HG03342 (cell line): Measurements from ENCODE around the gene HAUS8.
"Not testable (repeated sequence)": the region's sequence is repeated elsewhere in the genome, so short reads cannot be mapped to it uniquely, and the experiment has no call there.

Experiments
- ATAC-seq: cut with Tn5 transposase; IDR thresholded peaks from one replicate; pipeline ENCODE4 v1.9.1; 2021; ENCODE audit warnings: mild to moderate bottlenecking, moderate library complexity; ENCODE audit not compliant: unreplicated experiment

The HAUS8 gene

DNA sequence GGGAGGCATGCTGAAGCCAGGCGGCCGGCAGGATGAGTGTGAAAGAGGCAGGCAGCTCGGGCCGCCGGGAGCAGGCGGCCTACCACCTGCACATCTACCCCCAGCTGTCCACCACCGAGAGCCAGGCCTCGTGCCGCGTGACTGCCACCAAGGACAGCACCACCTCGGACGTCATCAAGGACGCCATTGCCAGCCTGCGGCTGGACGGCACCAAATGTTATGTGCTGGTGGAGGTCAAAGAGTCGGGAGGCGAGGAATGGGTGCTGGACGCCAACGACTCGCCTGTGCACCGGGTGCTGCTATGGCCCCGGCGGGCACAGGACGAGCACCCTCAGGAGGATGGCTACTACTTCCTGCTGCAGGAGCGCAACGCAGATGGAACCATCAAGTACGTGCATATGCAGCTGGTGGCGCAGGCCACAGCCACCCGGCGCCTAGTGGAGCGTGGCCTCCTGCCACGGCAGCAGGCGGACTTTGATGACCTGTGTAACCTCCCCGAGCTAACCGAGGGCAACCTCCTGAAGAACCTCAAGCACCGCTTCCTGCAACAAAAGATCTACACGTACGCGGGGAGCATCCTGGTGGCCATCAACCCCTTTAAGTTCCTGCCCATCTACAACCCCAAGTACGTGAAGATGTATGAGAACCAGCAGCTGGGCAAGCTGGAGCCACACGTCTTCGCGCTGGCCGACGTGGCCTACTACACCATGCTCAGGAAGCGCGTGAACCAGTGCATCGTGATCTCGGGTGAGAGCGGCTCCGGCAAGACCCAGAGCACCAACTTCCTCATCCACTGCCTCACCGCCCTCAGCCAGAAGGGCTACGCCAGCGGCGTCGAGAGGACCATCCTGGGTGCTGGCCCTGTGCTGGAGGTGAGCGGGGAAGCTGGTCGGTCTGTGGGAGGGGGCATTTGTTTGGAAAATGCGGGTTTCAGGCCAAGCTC is 26.7 kb upstream of the HAUS8 start:
- no peak for ATAC-seq

DNA sequence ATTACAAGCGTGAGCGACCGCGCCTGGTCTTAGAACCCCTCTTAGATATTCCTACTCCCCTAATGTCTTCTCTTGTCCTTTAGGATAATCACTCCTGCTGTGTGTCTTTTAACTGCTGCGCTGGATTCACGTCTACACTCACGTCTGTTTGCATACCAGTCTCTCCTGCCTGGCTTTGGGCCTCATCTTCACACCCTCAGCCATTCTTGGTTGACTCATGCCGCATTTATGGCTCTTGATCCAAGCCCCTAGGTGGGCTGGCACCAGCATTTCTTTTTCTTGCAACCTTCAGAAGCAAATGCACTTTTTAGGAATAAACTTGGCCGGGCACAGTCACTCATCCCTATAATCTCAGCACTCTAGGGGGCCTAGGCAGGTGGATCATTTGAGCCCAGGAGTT is 23.1 kb upstream of the HAUS8 start:
- no peak for ATAC-seq

DNA sequence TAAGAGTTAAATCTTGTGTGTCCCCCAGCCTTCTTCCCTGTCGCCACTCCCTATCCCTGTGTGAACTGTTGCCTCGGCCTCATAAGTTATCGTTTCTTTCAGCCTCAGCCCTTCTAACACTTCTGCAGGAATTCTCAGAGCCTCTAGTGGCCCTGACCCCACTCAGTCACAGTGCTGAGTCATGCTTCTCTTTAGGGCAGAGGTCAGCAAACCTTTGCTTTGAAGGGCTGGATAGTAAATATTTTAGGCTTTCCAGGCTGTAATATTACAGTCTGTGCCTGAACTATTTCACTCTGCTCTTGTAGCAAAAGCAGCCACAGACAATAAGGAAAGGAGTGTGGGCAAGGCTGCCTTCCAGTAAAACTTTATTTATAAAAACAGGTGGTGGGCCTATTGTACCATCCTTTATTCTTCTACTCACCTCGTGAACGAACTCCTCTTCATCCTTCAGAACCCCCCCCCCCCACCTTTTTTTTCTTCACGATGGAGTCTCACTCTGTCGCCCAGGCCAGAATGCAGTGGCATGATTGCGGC is 22.4 kb upstream of the HAUS8 start:
- ATAC-seq = no peak

DNA sequence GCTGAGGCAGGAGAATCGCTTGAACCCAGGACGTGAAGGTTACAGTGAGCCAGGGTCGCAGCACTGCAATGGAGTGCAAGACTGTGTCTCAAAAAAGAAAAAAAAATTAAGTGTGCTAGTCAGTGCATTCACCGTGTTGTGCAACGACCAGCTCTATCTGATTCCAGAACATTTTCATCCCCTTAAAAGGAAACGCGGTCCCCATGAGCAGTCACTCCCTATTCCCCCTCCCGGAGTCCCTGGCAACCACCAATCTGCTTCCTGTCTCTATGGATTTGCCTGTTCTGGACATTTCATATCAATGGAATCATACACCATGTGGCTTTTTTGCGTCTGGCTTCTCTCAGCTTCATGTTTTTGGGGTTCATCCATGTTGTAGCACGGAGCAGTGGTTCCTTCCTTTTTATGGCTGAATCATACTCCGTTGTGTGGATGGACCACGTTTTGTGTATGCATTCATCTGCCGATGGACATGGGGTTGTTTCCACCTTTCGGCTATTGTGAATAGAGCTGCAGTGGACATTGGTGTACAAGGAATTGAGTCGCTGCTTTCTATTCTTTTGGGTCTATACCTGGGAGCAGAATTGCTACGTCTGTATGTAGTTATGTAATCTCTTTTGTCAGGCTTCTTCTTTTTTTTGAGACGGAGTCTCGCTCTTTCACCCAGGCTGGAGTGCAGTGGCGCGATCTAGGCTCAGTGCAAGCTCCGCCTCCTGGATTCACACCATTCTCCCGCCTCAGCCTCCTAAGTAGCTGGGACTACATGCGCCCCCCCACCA is 20.1 kb upstream of the HAUS8 start:
- ATAC-seq = no peak

DNA sequence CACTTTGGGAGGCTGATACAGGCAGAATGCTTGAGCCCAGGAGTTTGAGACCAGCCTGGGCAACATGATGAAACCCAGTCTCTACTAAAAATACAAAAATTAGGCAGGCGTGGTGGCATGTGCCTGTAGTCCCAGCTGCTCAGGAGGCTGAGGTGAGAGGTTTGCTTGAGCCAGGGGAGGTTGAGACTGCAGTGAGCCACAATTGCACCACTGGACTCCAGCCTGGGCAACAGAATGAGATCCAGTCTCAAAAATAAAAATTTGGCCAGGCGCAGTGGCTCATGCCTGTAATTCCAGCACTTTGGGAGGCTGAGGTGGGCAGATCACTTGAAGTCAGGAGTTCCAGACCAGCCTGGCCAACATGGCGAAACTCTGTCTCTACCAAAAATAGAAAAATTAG is 19.4 kb upstream of the HAUS8 start:
- not testable (repeated sequence) for ATAC-seq

DNA sequence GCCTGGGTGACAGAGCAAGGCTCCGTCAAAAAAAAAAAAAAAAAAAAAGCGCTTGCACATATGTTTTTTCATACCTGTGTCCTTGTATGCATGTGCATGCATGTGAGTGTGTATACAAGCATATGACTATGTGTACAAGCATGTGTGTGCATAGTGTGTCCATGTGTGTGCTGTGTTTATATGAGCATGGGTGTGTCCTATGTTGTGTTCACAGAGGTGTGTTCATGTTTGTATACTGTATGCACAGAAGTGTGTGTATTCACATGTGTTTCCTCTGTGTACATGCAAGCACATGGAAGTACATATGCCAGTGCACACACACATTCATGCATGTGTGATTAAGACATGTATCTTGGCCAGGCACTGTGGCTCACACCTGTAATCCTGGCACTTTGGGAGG is 17.4 kb upstream of the HAUS8 start:
- ATAC-seq = no peak

DNA sequence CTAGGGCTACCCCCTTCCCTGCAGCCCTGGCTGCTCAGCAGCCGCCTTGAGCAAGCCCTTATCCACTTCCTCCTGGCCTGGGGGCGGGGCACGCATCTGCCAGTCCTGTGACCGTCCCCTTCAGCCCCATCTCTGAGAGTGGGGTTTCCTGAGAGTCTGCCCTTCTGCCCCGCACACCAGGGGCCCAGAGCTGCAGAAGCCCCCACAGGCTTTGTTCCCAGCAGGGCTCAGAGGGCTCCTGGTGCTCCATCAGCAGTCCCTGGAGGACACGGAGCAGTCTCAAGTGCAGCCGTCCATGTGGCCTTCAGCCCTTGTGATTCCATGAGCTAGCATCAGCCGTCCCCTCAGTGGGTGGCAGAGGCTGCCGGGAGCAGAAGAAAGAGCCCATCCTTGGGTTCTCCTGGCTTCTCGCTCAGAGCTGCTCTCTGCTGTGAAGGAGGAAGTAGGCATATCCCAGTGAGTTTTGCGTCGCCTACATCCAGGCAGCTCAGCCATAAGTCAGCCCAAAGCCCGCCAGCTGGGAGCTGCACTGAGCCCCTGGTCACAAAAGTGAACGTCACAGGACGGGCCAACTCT is 16.6 kb upstream of the HAUS8 start:
- no peak for ATAC-seq

DNA sequence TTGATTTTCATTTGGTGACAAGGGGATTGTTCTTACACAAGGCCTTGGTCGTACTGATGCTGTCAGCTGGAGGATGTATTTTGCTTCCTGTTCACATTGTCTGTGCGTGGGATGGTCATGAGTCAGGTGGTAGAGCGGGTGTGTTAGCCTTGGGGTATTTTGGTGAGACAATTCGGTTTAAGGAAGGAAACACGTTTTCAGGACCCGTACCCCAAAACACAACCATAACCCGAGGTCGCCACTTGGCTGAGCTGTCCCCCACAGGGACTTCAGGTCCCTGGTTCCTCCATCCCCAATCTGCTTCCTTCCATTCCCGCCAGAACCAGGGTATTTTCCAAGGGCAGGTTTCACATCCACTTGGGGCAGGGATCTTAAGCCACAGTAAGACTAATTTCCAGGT is 15.3 kb upstream of the HAUS8 start:
- ATAC-seq = no peak

DNA sequence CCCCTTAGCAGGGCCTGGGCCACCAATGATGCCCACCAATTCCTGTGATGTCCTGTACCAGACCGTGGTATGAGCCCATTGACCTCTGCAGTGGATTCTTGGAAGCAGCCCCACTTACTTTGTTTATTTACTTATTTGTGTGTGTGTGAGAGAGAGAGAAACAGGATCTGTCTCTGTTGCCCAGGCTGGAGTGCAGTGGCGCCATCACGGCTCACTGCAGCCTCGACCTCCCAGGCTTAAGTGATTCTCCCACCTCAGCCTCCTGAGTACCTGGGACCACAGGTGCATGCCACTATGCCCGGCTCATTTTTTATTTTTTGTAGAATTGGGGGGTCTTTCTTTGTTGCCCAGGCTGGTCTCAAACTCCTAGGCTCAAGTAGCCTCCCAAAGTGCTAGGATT is 13.3 kb upstream of the HAUS8 start:
- ATAC-seq = no peak

DNA sequence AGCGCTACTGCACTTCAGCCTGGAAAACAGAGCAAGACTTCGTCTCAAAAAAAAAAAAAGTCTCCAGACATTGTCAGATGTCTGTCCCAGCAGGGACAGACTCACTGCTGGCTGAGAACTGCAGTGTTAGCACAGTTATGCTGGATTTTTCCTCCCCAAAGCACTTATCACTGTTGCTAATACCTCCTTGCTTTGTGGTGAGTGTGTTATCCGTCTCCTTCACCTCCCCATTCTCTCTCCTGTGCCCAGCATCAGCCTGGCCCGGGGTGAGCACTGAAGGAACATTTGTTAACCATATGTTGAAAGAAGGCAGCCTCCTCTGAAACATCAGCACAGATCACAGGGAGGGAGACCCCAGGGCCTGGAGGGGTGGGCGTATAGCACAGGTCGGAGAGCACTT is 11.6 kb upstream of the HAUS8 start:
- ATAC-seq = no peak

DNA sequence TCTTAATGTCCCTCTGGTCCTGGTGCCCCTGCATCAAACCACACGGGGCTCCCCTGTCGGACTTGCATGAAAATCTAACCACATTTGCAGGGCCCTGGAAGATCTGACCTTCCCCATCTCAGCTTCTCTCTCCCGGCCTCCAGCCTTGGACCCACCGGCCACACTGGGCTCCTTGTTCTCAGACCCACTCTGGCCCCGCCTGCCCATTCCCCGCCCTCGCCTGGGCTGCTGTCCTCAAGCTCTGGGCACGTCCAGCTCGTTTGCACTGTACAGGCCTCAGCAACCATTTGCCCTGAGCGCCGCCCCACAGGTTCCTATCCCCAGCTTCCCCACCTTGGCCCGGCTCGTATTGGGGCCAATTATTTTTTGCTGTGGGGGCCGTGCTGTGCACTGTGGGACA is 10.9 kb upstream of the HAUS8 start:
- ATAC-seq = no peak

DNA sequence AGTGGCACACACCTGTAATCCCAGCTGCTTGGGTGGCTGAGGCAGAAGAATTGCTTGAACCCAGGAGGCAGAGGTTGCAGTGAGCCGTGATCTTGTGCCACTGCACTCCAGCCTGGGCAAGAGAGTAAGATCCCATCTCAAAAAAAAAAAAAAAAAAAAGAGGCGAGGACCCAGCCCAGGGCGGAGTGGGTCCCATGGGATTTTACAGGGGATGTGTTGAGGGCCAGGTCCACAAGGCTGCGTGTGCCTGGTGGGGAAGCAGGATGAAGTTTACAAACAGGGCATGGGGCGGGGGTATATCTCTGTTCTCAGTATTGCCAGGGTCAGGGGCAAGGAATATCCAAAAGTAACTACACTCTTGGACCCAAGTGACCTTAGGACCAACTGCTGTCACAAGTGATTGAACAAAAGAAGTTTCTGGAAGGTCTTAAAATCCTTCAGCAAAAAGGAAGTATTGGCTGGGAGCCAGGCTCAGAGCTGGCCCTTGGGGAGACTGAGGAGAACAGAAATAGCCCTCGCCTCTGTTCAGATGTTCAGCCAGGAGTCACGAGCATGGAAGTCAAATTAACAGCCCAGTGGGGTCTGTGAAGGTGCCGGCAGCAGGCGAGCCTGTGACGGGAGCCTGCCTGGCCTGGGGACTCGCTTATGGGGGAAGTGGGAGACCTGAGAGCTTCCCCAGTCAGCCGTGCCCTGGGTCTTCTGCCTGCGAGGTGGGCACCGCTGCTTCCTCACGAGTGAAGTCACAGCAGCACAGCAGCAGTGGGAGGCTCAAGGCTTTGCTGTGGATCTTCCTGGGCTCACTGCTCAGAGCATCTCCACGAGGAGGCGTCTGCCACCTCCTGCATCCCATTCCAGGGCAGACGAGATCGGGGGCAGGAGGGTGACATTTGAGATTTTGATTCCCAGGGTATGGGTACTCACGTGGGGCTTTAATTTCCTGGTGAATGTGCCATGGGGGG is 6.7 kb upstream of the HAUS8 start:
- no peak for ATAC-seq

DNA sequence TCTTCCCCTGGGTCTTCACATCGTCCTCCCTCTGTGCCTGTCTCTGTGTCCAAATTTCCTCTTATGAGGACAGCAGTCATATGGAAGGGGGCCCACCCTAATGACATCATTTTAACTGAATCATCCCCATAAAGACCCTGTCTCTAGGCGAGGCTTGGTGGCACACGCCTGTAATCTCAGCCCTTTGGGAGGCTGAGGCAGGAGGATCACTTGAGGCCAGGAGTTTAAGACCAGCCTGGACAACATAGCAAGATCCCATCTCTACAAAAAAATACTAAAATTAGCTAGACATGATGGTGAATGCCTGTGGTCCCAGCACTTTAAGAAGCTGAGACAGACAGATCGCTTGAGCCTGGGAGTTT is 5.2 kb upstream of the HAUS8 start:
- no peak for ATAC-seq

DNA sequence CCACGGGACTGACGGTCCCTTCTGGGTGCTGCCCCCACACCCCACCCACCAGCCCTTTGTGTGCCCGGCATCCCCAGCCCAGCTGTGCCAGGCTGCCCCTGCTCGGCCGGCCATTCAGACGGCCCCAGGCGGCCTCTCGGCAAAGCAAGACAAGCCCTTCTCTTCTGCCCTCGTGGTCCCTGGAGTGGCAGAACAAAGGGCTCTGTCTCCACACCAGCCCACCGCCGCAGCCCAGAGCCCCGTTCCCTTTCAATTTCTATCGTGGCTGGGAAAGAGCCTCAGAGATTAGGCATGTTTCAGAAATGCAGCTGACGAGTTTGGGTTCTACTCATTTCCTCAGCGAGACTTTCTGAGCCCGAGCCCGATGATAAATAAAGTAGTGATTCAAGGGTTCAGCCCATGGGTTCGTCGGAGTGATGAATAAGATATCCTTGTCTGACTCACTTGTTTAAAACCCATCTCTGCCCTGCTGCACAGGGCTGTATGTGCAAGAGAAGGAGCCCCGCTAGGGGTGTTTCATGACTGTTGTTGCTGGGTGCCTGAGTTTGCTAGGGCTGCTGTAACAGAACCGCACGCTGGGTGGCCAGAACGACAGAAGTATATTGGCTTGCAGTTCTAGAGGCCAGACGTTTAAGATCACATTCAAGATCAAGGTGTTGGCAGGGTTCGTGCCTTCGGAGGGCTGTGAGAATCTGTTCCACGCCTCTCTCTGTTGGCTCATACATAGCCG is 4.6 kb upstream of the HAUS8 start:
- no peak for ATAC-seq

DNA sequence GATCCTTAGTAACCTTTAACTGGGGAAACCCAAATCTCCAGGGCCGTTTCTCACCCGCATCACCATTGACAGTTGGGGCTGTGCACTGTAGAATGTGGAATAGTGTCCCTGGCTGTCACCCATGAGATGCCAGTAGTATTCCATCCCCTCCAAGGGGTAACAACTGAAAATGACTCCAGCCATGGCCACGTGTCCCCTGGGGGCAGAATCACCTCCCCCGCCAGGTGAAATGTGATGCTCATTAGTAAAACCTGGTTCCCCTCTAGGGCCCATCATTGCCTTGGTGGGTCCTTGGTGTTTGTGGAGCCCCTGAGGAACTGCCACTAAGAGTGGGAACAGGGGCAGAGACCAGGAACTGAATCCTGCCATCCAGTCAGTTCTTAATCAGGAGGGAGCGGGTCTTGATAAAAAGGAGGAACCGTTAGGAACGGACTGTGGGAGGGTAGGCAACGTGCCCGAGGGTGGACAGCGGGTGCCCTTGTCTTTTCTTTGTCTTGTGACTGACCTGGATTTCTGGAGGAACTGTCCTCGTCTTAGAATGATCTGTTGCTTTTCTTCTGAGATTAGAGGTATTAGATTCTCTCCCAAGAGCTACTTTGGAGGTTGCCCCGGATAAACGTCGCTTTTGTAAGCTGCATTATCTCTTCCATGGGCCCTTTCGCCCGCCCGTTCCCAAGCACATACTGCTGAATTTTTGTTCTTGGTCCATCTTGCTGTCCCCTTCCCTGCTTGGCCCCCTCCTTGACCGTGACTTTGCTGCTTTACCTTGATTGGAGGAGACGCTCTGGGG is 3.9 kb upstream of the HAUS8 start:
- ATAC-seq = no peak

DNA sequence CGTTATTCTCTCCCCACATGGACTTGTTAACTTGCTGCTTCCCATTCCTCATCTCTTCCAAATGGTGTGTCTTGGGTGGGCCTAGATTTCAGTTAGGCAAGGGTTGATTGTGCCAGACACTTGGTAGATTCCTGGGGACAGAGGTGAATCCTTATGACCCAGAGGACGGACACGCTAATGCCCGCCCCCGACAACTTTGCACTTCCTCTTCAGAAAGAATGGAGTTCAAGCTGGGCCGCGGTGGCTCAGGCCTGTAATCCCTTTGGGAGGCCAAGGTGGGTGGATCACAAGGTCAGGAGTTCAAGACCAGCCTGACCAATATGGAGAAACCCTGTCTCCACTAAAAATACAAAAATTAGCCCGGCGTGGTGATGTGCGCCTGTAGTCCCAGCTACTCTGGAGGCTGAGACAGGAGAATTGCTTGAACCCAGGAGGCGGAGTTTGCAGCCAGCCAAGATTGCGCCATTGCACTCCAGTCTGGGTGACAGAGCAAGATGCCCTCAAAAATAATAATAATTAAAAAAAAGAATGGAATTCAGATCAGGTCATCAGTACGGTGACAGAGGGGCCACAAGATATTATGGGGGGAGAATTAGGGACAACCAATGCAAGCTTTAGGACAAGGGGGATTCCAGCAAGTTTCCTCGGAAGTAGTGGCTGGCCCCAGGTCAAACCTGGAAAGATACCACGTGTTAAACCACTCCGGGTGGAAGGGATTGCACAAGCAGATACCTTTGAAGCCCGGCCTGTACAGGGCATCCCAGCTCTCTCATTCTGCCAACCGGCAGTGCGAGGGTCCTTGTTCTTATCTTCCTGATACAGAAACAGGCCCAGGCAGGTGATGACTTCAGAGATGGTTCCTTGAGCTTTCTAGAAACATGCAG is 3.0 kb upstream of the HAUS8 start:
- no peak for ATAC-seq

DNA sequence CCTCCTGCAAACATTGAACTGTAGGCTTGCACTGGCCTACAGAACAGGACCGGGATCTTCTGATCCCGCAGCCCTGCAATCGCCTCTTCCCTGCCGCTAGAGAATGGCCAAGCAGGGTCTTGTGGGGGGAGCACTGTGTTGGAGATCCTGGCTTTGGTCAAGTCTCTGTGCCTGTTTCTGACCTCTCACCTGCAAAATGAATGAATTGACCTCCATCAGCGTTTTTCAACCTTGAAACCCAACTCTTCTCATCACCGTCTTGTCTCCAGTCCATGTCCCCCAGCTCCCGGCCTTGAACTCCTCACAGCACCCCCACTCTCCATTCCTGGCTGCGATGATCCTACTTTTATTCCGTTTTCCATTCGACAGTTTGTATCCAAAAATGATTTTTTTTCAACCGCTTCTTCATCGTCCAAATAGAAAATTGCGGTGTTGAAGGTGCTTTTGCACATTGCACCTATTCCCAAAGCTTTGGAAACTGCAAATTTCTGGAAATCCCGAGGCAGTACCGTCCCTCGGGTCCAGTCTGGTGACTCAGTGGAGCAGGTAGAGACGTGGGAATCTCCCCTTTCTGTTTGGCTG is 2.3 kb upstream of the HAUS8 start:
- ATAC-seq = no peak

DNA sequence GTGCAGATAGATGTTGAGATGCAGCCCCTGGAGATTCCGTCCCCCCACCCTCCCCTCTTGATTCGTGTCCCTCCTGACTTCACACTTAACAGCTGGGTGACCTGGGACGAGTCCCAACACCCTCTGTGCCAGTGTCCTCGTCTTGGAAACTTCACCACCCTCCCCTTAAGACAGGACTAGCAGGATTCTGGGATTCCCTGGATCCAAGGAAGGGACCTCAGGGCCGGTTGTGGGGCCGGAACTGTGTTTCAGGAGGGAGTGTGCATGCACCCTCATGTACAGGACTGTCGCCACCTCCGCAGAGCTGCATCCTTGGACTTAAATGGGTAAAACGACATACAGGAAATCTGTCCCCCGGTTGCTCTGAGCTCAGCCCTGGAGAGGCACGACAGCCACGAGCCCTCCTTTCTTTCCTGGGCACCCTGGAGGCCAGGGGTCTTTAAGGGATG is 1.3 kb upstream of the HAUS8 start:
- ATAC-seq = no peak
